OCI-LY1 (cell line): Measurements from ENCODE around the gene PLGRKT.
"Not testable (repeated sequence)": the region's sequence is repeated elsewhere in the genome, so short reads cannot be mapped to it uniquely, and the experiment has no call there.

ENCODE experiments used
- EZH2 ChIP-seq: fragments of 200-600 bp; sonication (generic), shearing (Covaris generic); IDR thresholded peaks from 2 replicates; pipeline ENCODE4 v1.8.0; 2017; ENCODE audit warnings: borderline replicate concordance, mixed run types, mild to moderate bottlenecking, antibody characterized with exemption, low read length, moderate library complexity, mixed read lengths
- TF ChIP-seq, protein P1 (sequence below): fragments of 200-600 bp; sonication (generic), shearing (Covaris generic); IDR thresholded peaks from 2 replicates; pipeline ENCODE4 v1.5.1; 2017; ENCODE audit warnings: mild to moderate bottlenecking, antibody characterized with exemption, low read length, moderate library complexity, mixed read lengths

- TF ChIP-seq, protein P1, sequence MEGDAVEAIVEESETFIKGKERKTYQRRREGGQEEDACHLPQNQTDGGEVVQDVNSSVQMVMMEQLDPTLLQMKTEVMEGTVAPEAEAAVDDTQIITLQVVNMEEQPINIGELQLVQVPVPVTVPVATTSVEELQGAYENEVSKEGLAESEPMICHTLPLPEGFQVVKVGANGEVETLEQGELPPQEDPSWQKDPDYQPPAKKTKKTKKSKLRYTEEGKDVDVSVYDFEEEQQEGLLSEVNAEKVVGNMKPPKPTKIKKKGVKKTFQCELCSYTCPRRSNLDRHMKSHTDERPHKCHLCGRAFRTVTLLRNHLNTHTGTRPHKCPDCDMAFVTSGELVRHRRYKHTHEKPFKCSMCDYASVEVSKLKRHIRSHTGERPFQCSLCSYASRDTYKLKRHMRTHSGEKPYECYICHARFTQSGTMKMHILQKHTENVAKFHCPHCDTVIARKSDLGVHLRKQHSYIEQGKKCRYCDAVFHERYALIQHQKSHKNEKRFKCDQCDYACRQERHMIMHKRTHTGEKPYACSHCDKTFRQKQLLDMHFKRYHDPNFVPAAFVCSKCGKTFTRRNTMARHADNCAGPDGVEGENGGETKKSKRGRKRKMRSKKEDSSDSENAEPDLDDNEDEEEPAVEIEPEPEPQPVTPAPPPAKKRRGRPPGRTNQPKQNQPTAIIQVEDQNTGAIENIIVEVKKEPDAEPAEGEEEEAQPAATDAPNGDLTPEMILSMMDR, result not testable (repeated sequence)
- TF ChIP-seq EZH2, result not testable (repeated sequence)
Measured at GRCh38 chr9:5432890-5433289, 4.8 kb downstream of the PLGRKT start.
